GM21825 (cell line): ENCODE measurements around the gene MYH15.
A peak's percentile ranks its signal among the peaks of the same experiment; 100 is the strongest.
"Not testable (repeated sequence)": the region's sequence is repeated elsewhere in the genome, so short reads cannot be mapped to it uniquely, and the experiment has no call there.

ENCODE experiments used
- ATAC-seq: cut with Tn5 transposase; IDR thresholded peaks from one replicate; pipeline ENCODE4 v1.9.1; 2021; ENCODE audit warnings: mild to moderate bottlenecking, moderate library complexity; ENCODE audit not compliant: unreplicated experiment

The MYH15 gene

DNA sequence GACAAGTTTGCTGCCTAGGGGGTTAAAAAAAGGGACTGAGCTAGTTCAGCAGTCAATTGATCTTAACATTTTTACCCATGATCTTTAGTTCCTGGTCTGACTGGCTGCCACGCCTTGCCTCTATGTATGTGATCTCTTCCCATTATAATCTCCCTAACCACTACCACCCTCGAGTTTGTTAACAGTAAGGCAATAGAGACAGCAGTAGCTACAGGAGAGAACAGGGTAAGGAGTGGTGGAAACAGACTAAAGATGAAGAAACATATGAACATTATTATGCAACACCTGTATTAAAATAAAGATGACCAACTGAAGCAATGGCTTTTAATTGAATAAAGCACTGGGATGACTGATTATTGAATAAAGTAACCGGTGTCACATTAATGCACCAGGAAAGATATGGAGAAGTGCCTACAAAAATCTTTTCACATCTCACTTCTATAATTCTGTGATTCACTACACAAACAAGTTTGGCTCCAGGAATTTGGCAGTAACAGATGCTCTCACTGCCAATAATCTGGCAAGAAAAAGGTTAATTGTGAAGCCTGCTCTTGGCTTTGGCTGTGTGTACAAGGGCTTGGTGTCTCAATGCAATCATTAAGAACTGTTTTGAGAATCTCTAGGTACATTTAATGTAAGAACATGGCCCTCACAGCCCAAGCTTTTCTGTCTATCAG is 118.3 kb downstream of the MYH15 start:
- no peak for ATAC-seq

DNA sequence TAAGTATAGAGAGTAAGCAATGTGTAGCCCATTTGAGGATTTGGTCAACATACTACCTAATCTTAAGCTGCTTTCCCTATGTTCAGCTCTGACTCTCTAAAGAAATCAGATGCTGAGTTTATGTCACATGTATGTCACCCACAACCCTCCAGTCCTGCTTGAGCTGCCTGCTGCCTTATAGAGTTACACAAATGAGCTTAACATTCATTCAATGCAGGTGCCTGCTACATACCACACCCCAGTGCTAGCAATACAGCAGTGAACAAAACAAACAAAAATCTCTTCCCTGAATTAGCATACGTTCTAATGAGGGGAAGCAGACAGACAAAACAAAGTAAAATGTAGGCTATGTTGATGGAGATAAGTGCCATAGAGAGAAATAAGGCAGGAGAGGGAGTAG is 121.0 kb downstream of the MYH15 start:
- ATAC-seq = no peak

DNA sequence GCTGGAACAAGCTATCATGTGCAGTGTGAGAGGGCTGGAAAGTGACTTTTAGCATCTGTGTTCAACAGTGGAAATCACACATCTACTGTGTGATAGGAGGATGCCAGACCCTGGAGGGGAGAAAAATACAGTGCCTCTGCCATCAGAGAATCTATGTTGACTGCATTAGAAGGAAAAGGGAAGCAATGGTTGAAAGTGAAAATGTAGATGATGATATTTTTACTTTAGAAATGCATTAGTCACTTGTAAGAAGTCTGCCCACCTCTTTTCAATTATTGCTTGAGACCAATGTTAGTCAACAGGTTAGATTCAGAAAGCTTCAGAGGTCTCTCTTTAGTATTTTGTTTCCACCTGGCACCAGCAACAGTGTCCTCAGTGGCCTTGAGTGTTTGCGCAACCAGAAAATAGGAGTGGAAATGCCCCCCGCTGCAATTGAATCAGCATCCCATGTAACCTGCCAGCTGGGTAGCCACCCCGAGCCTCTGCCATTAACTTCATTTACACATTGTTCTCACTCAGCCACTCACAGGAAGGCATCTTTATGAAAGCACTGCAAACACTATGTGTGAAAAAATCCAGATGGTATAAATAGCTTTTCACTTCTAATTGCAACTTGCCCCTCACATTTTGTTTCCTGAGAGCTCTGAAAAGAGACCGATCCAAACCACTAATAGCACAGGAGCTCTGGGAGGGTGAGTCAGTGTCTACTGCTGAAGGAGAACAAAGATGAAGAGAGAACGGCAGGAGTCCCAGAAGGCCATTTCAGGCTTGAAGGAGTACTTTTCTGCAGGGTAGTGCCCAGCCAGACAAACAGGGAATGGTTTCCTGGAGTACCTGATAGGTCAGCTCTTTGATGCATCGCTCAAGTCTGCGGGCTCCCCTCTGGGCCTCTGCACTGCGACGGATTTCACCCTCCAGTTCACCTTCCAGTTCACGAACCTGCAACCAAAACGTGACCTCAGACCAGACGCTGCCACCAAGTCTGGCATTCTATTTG is 122.0 kb downstream of the MYH15 start:
- peak; percentile 83 for ATAC-seq

DNA sequence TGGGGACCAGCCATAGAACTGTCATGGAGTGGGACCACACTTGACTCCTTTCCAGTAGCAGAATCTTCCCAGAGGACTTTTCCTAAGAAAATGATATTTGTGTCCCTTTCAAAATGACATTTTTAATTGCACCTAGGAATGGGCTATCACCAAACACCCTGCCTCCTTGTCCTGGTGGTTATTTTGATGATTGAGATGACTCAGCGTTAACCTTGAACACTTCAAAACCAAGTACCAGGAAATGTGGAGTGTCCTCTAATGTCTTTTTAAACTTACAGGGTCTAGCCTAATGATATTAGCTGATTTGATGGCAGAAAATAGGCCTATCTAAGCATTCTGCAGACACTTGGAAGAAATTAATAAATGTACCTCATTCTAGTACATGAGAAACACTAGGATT is 123.3 kb downstream of the MYH15 start:
- ATAC-seq = no peak

DNA sequence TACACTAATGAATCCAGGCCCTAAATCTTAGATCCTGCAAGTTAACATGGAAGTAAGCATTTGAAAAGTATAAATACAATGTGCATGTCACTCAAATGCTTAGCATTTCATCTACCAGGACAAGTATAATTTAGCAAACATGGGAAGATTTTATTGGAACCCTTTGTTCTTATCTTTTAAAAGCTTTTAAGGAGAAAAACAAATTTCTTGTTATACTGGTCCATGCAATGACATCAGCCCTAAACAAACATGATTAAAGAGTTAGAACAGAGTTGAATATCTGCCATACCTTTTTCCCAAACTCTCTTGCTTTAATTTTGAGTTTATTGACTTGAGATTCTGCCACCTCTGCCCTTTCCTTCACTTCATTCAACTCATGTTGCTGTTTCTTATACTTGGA is 127.1 kb downstream of the MYH15 start:
- ATAC-seq = no peak

DNA sequence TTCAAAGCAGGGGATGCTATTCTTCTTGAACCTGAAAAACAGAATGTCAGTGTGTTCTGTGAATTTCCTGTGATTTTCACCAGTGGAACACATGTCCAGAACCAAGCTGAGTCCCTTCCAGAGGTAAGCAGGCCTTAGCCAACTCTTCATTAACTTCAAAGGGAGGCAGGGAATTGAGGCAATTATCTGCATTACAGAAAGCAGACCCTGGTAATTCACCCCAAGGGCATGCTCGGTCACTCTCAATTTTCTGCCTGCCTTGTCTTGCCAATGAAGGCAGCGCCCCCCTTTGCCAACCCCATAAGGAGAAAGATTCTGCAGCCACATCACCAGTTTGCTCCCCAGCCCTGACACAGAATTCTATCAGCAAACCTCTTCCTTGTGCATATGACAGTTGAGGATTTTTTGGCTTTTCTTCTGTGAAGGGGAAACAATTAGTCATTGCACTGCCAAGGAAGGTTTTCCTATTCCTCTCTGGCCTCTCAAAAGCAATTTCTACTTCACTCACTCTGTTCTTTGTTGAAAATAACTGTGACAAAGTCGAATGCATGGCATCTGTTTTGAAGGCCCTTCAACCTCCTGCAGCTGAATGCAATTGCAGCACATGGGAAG is 128.8 kb downstream of the MYH15 start:
- no peak for ATAC-seq

DNA sequence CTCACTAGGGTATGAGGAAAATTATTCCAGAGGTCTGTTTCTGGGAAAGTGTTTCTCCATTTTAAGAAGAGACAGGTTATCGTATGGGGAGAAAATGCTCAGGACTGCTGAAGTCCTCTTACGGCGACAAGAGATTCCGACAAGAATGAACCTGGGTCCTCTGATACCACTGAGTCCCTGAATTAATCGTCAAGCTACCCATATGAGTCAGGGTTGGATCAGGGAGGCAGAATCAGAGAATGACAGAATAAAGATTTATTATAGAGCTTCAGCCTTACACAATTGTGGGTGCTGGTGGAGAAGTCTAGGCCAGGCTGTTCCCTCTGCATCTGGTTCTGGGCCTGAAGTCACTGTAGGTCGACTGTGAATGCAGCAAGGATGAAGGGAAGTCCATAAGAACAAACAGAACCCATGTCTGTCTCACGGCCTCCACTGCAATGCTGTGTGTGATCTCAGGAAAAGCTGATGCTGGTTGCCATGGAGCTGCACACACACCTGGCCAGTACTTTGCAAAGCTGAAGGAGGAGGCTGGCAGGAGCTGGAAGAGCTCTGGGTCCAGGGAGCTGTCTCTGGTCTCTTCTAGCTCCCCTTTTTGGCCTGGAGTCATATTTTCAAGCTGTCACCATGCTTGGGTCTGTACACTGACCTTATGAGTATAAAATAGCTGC is 130.1 kb downstream of the MYH15 start:
- ATAC-seq = no peak

DNA sequence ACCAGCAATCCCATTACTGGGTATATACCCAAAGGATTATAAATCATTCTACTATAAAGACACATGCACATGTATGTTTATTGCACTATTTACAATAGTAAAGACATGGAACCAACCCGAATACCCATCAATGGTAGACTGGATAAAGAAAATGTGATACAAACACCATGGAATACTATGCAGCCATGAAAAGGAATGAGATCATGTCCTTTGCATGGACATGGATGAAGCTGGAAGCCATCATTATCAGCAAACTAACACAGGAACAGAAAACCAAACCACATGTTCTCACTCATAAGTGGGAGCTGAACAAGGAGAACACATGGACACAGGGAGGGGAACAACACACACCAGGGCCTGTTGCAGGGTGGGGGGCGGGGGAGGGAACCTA is 131.4 kb downstream of the MYH15 start:
- ATAC-seq = not testable (repeated sequence)

DNA sequence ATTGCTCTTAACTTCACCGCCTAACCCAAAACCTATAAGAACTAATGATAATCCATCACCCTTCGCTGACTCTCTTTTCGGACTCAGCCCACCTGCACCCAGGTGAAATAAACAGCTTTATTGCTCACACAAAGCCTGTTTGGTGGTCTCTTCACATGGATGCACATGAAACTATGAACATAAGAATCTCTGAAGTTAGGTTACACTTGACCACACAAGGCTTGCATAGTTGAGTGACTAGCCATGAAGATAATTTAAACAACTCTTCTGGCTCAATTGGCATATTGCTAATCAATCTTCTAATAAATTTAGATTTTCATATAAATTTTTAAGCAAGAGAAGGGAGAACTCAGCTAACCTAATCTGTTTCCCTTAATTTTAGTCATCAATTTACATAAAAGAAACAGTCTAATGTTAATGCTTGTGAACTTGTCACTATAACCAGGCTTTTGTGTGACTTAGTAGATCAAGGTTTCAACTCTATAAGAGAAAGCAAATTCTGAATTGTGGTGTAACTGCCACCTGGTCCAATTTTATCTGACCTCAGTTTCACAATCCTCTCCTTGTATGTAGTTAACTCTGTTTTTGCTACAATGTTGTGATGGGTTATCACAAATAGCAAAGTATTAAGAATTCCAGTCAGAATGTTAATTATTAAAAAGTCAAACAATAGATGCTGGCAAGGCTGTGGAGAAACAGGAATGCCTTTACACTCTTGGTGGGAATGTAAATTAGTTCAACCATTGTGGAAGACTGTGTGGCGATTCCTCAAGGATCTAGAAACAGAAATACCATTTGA is 132.0 kb downstream of the MYH15 start:
- ATAC-seq = no peak

DNA sequence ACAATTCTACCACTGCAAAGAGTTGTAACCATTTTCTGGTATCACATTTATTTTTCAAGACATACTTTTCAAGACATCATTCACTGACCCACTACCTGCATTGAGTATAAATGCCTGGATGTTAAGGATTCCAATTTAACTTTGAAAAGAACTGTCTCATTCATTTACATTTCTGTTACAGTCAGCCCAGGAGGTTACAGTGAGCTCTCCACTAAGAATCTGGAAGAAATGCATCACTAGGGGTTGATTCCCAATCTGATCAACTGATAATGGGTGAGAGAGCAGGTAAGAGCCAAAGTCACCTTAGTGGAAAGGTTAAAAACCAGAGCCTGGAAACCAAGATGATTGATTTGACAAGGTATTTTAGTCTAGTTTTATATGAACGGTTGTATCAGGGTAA is 133.0 kb downstream of the MYH15 start:
- no peak for ATAC-seq

DNA sequence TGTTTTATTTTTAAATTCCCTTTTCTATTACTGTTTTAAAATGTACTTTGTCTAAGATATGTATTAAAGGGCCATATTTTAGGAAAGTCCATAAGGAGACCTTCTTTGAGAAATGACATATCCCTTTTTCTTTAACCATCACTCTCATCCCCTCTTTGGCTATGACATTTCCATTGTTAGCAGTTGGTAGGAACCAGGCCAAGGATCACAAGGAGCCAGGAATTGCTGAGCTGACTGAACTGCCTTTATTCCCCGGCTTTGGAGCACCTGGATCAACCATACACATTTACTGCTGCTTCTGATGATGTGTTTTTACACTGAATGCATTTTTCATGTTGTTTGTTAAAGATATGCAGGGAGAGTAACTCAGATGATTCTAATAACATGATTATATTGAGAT is 134.4 kb downstream of the MYH15 start:
- no peak for ATAC-seq

DNA sequence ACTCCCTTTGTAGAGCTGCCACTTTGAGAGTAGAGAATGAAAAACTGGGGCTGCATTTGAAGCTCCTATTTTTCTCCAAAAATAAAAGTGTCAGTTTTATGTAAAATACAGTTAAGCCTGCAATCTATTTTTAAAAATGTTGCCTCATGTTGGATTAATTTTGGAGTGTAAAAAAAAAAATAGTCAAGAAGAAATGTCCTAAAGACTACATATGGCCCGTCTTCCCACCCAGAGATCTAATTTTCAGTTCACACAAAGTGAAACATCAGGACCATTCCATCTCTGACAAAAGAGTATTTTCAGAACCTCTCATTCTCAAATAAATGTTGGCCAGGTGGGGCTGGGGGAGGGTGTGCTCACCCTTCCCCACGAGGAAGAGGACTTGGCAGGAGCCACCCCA is 151.4 kb downstream of the MYH15 start:
- no peak for ATAC-seq

DNA sequence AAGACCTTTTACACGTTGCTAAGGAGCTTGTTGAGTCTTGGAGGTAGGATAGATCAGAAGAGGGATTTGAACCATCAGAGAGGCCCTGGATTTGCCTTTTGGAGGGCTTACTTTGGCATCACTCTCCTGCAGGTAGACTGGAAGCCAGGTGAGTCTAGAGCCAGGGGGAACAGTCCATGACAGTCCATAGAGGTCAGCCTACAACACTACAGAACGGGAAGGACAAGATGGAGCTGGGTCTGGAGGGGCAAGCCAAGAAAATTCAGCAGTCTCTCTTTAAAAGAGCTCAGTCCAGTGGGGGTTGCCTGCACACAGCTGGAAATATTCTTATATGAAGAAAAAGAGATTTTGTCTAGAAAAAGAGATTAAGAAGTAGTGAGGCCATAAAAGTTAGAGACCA is 153.4 kb downstream of the MYH15 start:
- ATAC-seq = no peak

DNA sequence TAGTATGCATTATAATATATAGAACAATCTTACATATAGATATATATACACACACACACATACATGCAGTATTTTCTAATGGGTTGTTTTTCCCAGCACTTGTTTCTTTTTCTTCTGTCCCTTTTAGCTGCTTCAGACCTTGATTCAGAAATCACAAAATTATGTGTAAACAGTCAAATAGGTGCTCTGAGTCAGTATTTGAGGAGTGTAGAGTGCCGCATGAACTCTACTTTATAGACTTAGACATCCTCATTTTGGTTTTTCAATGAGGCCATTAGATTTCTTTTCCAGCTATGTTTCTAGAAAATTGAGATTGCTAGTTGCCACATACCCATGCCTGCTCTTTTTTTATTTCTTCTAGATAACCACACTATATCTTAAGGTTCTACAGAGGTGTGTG is 155.8 kb downstream of the MYH15 start:
- ATAC-seq = no peak

DNA sequence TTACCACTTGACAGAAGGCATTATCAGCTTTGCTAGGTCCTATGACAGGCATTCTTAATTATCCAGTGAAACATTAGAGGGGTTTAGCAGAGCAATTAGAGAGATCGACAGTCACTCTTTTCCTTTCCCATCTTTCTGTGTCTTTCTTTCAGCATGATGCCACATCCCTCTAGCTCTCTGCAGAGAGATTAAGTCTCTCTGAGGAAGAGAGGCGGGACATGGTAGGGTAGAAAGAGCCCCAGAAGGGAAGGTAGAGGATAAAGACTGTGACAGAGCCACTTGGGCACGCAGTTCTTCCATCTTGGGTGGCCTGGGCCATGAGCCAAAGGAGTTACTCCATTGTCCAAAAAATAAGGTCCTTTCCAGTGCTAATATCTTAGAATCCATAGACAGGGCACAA is 158.2 kb downstream of the MYH15 start:
- no peak for ATAC-seq

DNA sequence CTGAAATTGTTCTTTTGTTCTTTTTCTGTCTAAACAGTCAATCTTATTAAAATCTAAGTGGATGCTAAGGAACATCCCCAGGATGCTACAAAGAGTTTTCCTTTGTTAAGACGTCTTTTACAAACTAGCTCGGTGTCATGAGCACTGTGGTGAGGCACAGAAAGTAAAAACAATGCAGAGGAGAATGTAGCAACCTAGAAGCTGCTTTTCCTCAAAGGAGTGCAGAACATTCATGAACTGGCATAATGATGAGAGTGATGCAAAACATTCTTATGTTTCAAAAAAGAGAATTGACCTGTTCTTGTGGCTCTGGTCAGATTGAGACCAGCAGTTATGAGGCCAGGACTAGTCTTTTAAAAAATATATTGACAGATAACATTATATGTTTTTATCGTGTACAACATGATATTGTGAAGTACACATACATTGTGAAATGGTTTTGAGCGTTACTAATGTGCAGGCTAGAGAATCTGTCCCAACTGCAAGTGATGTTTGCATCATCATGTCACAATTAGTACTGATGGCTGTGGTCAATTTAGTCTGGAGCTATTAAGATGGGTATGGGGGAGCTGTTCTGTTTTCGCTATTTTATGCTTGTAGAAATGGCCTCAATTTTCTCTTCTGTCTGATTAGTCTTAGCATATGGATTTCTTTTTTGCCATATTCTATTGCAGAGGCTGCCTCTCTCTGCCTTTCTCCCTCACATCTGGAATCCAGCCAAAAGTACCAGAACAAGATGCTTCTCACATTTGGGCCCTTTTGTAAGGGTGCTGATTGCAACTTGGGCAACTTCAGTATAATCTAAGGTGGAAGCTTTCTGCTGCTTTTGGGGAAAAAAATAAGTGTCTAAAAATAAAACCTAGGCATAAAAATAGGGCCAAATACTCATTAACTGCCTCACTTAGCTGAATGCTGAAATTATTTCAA is 163.8 kb downstream of the MYH15 start:
- ATAC-seq = no peak

DNA sequence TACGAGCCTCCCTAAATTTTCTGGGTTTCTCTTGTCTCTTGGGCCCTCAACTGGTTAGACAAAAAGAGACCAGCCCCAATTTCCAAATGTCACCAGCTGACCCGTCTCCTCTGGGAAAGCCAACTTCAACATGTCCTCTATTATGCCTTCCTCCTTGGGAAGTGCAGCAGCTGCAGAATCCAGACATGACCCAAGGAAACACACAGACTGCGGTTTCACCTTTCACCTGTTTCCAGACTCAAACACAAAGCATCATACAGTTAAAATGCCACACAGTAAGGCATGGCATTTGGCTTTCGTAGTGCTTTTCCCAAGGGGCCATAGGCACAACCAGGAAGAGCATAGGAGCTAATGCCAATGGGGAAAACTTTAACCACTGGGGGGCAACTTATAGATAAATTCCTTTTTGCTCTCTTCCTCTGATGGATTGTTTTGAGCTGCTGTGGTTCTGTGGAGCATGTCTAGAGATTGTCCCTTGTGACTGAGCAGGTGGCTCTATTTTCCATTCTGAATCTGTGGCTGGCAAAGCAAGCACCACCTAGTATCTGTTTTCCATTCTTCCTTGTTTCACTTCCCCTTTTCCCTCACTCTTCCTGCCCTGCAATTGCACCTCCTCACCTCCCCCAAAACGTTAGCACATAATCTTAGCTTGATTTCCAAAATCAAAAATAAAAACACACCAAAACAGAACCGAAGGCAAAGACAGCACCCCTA is 164.7 kb downstream of the MYH15 start:
- ATAC-seq = no peak

DNA sequence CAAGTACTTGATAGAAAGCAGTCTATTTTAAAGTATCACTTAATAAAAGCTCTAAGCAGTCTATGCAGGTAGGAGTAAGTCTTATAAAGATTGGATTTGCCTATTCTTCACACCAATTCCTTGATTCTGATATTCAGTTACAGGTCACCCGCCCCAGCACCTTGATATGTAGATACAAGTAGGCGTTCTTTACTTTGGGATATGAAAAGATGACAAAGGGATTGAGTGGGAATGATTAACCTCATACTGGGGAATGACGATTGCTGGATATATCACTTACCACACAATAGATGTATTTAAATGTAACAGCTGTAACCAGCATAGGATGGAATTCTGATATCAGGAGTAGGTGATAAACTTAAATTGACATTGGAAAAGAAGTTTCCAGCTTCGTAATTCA is 166.9 kb downstream of the MYH15 start:
- no peak for ATAC-seq
